Hypothalamus (tissue), 51 donors: Measurements from ENCODE around the gene CACNG8.
"Not testable (repeated sequence)": the region's sequence is repeated elsewhere in the genome, so short reads cannot be mapped to it uniquely, and the experiment has no call there.

Source experiments
- DNase-seq, 51 donors: peaks; one replicate each; lab custom pipeline; 2025; lab: John Stamatoyannopoulos, UW

The CACNG8 gene

DNA sequence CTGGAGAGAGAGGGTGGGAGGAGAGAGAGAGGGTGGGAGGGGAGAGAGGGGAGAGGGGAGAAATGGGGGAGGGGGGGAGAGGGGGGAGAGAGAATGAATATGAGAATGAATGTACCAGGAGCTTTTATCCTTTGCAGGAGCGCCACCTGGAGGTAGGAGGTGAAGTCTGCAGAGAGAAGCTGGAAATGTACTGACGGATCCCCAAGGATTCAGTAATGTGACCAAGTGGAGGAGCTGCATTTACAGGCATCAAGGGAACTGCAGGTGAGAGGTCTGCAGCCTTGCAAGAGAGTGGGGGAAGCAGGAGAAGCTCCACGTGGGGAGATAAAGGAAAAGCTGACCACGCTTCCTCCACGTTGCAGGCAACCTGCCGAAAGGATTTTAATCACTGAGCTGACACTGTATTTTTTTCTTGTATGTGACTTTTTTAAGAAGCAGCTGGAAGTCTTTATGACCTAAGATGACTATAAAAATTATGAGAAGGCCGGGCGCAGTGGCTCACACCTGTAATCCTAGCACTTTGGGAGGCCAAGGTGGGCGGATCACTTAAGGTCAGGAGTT, 67.3 kb downstream of the CACNG8 start:
- DNase-seq, result peak in 30 of 51 donors; percentile 1 to 63 (median 20)

DNA sequence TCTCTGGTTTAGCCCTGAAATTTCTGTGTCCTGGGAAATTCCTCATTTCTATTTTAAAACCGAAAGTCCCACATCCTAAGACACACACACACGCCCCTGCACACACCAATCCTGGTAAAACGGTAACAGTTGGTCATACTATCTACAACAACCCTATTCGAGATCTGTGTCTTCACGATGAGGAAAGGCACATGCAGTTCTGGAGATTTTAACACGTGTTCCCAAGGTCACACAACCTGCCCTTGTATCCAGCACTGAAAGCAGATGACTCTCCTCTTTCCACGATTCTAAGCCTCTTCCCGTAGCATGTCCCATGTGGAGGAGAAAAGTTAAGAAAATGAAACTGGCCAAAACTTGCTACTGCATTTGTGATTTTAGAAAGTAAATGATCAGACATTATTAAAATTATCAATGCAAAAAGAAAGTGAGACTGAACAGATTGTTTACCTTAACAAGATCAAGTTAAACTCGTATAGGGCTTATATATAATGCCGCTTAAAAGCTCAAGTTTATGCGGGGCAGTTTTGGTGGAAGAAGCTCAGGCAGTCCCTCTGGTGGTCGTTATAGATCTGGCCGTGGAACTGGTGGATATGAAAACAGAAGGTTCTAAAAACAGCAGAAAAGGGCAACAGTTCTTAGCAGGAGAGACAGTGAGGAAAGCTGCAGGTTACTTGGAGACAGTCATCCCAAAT, 68.3 kb downstream of the CACNG8 start:
- no peak for DNase-seq

DNA sequence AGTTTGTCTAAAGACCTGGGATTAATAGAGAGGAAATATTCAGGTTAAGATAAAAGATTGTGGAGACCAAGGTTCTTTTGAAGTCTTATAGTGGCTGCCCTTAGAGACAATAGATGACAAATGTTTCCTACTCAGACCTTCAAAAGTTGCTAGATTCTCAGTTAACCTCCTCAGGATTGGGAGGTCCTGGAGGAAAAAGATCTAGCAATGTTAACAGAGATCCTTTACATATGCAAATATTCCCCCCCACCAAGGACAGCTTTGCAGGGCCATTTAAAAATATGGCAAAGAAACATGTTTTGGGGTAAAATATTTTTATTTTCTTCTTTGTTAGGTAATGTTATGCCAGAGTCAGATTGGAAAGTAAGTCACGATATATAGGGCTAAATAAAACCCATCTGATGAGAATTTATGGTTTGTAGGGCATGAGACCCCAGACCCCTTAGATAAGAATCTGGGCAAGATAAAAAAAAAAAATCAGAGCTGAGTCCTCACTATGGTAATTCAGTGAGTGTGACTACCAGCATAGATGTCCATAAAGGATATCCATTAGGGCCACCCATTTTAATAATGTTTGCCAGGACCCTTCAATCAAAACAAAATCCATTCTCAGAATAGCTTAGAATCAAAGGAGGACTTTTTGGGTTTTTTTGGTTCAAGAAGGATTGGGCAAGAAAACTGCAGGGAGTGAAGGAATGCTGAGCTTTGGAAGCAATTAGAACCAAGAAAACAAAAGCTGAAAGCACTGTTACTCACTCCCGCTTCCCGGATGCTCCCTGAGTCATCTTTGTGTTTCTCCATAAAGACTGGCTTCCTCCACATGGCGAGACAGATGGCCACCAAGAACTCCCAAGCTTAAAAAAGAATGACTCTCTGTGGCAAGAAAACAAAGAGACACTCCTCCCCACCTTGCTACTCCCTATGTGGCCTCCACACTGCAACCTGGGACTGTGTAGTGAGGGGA, 72.8 kb downstream of the CACNG8 start:
- DNase-seq, result peak in 1 of 51 donors; percentile 48

DNA sequence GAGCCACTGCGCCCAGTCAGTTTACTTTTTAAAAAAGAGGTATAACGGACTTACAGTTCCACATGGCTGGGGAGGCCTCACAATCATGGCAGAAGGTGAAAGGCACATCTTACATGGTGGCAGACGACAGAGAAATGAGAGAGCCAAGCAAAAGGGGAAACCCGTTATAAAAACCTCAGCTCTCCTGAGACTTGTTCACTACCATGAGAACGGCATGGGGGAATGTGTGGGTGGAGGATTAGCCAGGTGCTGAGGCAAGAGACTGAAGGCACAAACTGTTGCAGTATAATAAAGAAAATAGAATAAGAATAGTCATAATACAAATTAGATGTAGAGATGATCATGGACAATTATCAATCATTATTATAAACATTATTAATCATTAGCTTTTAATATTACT, 73.8 kb downstream of the CACNG8 start:
- not testable (repeated sequence) for DNase-seq
